Measurements from ENCODE around the gene PRICKLE2. TPM values are rescaled to one million over a fixed set of nuclear protein-coding genes. Genes with fewer than 3 reads are reported as not detected.

Gene PRICKLE2
- total and polyA plus RNA-seq, 10 of the 15 experiments (the other 5 are each of a cell fraction or from before 2014, with no cell fraction given) = 0.11 to 2.6 (median 0.69) TPM

DNA sequence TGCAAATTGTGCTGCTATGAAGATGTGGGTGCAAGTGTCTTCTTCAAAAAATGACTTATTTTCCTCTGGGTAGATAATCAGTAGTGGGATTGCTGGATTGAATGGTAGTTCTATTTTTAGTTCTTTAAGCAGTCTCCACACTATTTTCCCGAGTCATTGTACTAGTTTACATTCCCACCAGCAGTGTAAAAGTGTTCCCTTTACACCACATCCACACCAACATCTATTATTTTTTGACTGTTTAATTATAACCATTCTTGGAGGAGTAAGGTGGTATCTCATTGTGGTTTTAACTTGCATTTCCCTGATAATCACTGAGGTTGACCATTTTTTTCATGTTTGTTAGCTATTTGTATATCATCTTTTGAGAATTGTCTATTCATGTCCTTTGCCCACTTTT, 182.3 kb downstream of the PRICKLE2 start (continued):
- TF ChIP-seq POLR2AphosphoS2 (IDR thresholded peaks at IDR 0.05; ENCODE audit: low read depth, low read length) (no peak), TBL1XR1 (IDR thresholded peaks at IDR 0.05; ENCODE audit: low read depth, low read length) (no peak), CHD2 (IDR thresholded peaks at IDR 0.05; ENCODE audit: borderline replicate concordance, low read depth, low read length) (no peak), STAT1 (conservative IDR thresholded peaks at IDR 0.05) (no peak), SRF (IDR thresholded peaks at IDR 0.05; ENCODE audit: low read depth in 2 of 2, low read length in 2 of 2) (no peak)
- TF ChIP-seq, protein P1, sequence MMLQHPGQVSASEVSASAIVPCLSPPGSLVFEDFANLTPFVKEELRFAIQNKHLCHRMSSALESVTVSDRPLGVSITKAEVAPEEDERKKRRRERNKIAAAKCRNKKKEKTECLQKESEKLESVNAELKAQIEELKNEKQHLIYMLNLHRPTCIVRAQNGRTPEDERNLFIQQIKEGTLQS (IDR thresholded peaks at IDR 0.05; ENCODE audit: borderline replicate concordance, extremely low read depth, low read depth, low read length) = no peak
- TF ChIP-seq, protein P2, sequence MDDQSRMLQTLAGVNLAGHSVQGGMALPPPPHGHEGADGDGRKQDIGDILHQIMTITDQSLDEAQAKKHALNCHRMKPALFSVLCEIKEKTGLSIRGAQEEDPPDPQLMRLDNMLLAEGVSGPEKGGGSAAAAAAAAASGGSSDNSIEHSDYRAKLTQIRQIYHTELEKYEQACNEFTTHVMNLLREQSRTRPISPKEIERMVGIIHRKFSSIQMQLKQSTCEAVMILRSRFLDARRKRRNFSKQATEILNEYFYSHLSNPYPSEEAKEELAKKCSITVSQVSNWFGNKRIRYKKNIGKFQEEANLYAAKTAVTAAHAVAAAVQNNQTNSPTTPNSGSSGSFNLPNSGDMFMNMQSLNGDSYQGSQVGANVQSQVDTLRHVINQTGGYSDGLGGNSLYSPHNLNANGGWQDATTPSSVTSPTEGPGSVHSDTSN (IDR thresholded peaks at IDR 0.05; ENCODE audit: insufficient replicate concordance, low read depth, low read length) = no peak

Small RNAs within 50 kb of the gene (small RNA-seq; reads per million reads assigned to genes)
- gene RF00012 = not detected

Other genes starting within 250 kb of the PRICKLE2 start
- 107 and 108 TPM in 2 replicates for gene PSMD6, start 202.0 kb downstream of the PRICKLE2 start, total RNA-seq (2014; rRNA removed)
- 112 and 123 TPM in 2 replicates for gene PSMD6, start 202.0 kb downstream of the PRICKLE2 start, total RNA-seq (2014; rRNA removed; fragmentation: Illumina TruSeq; extraction: Trizol)
- gene PSMD6, start 202.0 kb downstream of the PRICKLE2 start, total RNA-seq (2021) = 89.4 and 91.5 TPM in 2 replicates
- gene PSMD6, start 202.0 kb downstream of the PRICKLE2 start, polyA plus RNA-seq (2011; rRNA removed) = 68.7 and 79.2 TPM in 2 replicates
- gene PSMD6, start 202.0 kb downstream of the PRICKLE2 start, polyA plus RNA-seq (2014; fragmentation: Illumina TruSeq; extraction: Trizol) = 106 and 119 TPM in 2 replicates
- gene PSMD6, start 202.0 kb downstream of the PRICKLE2 start, polyA plus RNA-seq (2014; fragmentation: Nextera tagmentation; extraction: Ambion mirVana) = 100 to 1,000 TPM in 1 of 2 experiments, 10 to 100 TPM in 1; 84.3 to 124 TPM
- 101 and 105 TPM in 2 replicates for gene PSMD6, start 202.0 kb downstream of the PRICKLE2 start, polyA plus RNA-seq (2014; rRNA removed)
- gene PSMD6, start 202.0 kb downstream of the PRICKLE2 start, polyA plus RNA-seq (2016; fragmentation: Nextera tagmentation; extraction: Ambion mirVana) = 100 to 1,000 TPM; 196 to 199 TPM

All from GM12878 (cell line).